HEK293 (cell line): ENCODE measurements around the gene PCNX4.

Source experiments
- CTCF ChIA-PET: fragments of 350-600 bp; formaldehyde crosslinking; extraction: SDS; loops from one replicate; lab custom pipeline; 2021; ENCODE audit warnings: antibody characterized with exemption; lab: Yijun Ruan, JAX
- POLR2A ChIA-PET: fragments of 300-600 bp; formaldehyde crosslinking; extraction: SDS; loops from one replicate; lab custom pipeline; 2020; ENCODE audit warnings: antibody characterized with exemption, inconsistent platforms; lab: Yijun Ruan, JAX
- H3K27ac ChIP-seq: fragments of 200-500 bp; sonication (Bioruptor generic); 2 replicates; pipeline ENCODE4 v1.5.1; 2014; ENCODE audit warnings: low read depth, low read length, control low read depth, inconsistent platforms; ENCODE audit errors: extremely low read depth
- H3K36me3 ChIP-seq, 2 experiments: fragments of 200-500 bp in 1 of 2; sonication (Bioruptor generic) in 1 of 2; 1 replicate in 1 of 2; 2 replicates in 1 of 2; pipeline ENCODE4 v1.5.1; 2014 to 2017; ENCODE audit warnings: inconsistent platforms in 2 of 2, low read length in 2 of 2; ENCODE audit not compliant: control insufficient read depth in 2 of 2, insufficient read depth in 1 of 2
- H3K4me1 ChIP-seq: fragments of 200-500 bp; sonication (Bioruptor generic); 2 replicates; pipeline ENCODE4 v1.5.1; 2014; ENCODE audit warnings: mild to moderate bottlenecking, low read length, inconsistent platforms; ENCODE audit not compliant: control insufficient read depth, insufficient read depth
- H3K4me3 ChIP-seq: 2 replicates; pipeline ENCODE4 v1.5.1; 2011; ENCODE audit warnings: low read depth, mild to moderate bottlenecking, control low read depth, low read length, moderate library complexity
- H3K9me3 ChIP-seq: fragments of 200-500 bp; sonication (Bioruptor generic); 2 replicates; pipeline ENCODE4 v1.5.1; 2014; ENCODE audit warnings: low read depth, low read length, inconsistent platforms; ENCODE audit not compliant: control insufficient read depth, insufficient read depth
- BCL11B ChIP-seq: fragments of 450-650 bp; formaldehyde crosslinking; IDR thresholded peaks from 2 replicates; pipeline ENCODE4 v1.5.1; 2016; ENCODE audit warnings: low read depth, missing biosample characterization, missing genetic modification characterization
- GLI4 ChIP-seq: fragments of 450-650 bp; formaldehyde crosslinking; IDR thresholded peaks from 2 replicates; pipeline ENCODE4 v1.5.1; 2016; ENCODE audit warnings: missing biosample characterization, missing genetic modification characterization
- MYNN ChIP-seq: fragments of 450-650 bp; formaldehyde crosslinking; IDR thresholded peaks from 2 replicates; pipeline ENCODE4 v1.5.1; 2016; ENCODE audit warnings: missing biosample characterization, missing genetic modification characterization, borderline replicate concordance
- PRDM6 ChIP-seq: fragments of 450-650 bp; formaldehyde crosslinking; IDR thresholded peaks from 2 replicates; pipeline ENCODE4 v1.5.1; 2017; ENCODE audit warnings: missing biosample characterization, missing genetic modification characterization
- REST ChIP-seq: fragments of 450-650 bp; formaldehyde crosslinking; IDR thresholded peaks from 2 replicates; pipeline ENCODE4 v1.5.1; 2016; ENCODE audit warnings: missing biosample characterization, missing genetic modification characterization
- ZFHX2 ChIP-seq: fragments of 450-650 bp; formaldehyde crosslinking; conservative IDR thresholded peaks from 2 replicates; pipeline ENCODE4 v1.5.1; 2016; ENCODE audit warnings: missing biosample characterization, missing genetic modification characterization
- ZNF10 ChIP-seq: fragments of 450-650 bp; formaldehyde crosslinking; IDR thresholded peaks from 2 replicates; pipeline ENCODE4 v1.5.1; 2017; ENCODE audit warnings: missing biosample characterization, missing genetic modification characterization
- ZNF132 ChIP-seq: fragments of 450-650 bp; formaldehyde crosslinking; IDR thresholded peaks from 2 replicates; pipeline ENCODE4 v1.5.1; 2017; ENCODE audit warnings: missing biosample characterization, missing genetic modification characterization, borderline replicate concordance
- ZNF311 ChIP-seq: fragments of 450-650 bp; formaldehyde crosslinking; IDR thresholded peaks from 2 replicates; pipeline ENCODE4 v1.5.1; 2017; ENCODE audit warnings: missing biosample characterization, missing genetic modification characterization, borderline replicate concordance
- ZNF433 ChIP-seq: fragments of 450-650 bp; formaldehyde crosslinking; IDR thresholded peaks from 2 replicates; pipeline ENCODE4 v1.5.1; 2016; ENCODE audit warnings: missing biosample characterization, missing genetic modification characterization, low read depth
- ZNF473 ChIP-seq: fragments of 450-650 bp; formaldehyde crosslinking; IDR thresholded peaks from 2 replicates; pipeline ENCODE4 v1.5.1; 2017; ENCODE audit warnings: missing biosample characterization, missing genetic modification characterization
- ZNF518A ChIP-seq: fragments of 450-650 bp; formaldehyde crosslinking; conservative IDR thresholded peaks from 2 replicates; pipeline ENCODE4 v1.5.1; 2016; ENCODE audit warnings: low read depth, missing biosample characterization, missing genetic modification characterization
- ZNF596 ChIP-seq: fragments of 450-650 bp; IDR thresholded peaks from 2 replicates; pipeline ENCODE4 v1.5.0; 2018; ENCODE audit warnings: missing biosample characterization, mild to moderate bottlenecking, missing genetic modification characterization, moderate library complexity
- ZNF664 ChIP-seq: fragments of 450-650 bp; formaldehyde crosslinking; IDR thresholded peaks from 2 replicates; pipeline ENCODE4 v1.5.1; 2016; ENCODE audit warnings: missing biosample characterization, missing genetic modification characterization
- ZNF76 ChIP-seq: fragments of 450-650 bp; formaldehyde crosslinking; IDR thresholded peaks from 2 replicates; pipeline ENCODE4; 2016; ENCODE audit warnings: low read depth, missing biosample characterization, missing genetic modification characterization, borderline replicate concordance
- ZNF785 ChIP-seq: fragments of 450-650 bp; formaldehyde crosslinking; IDR thresholded peaks from 2 replicates; pipeline ENCODE4 v1.5.1; 2016; ENCODE audit warnings: missing biosample characterization, missing genetic modification characterization
- ZNF837 ChIP-seq: fragments of 450-650 bp; formaldehyde crosslinking; IDR thresholded peaks from 2 replicates; pipeline ENCODE4 v1.5.1; 2016; ENCODE audit warnings: missing biosample characterization, missing genetic modification characterization

PCNX4 gene

GRCh38 chr14:60189923-60190840 is 98.5 kb downstream of the PCNX4 start (continued):
- TF ChIP-seq PRDM6 (tag by site-specific recombination) (no peak), GLI4 (tag by site-specific recombination) (no peak)

GRCh38 chr14:60195179-60195810 is 103.6 kb downstream of the PCNX4 start:
- POLR2A ChIA-PET = no interaction called here
- Histone ChIP-seq H3K9me3 (no peaks in the 10 kb centered on the region), H3K36me3 (no peaks in the 10 kb centered on the region), H3K4me1 (no peaks in the 10 kb centered on the region), H3K27ac (no peak overlapping the region), H3K4me3 (no peak overlapping the region)
- CTCF ChIA-PET = interaction anchor here (0.9 kb wide), 1 partner anchor 367 kb away, joined by 3 read pairs; no protein-coding TSS in a partner anchor
- TF ChIP-seq REST (tag by site-specific recombination) (no peak), ZNF785 (no peak), ZNF837 (tag by site-specific recombination) (no peak), ZFHX2 (no peak), ZNF10 (tag by site-specific recombination) (no peak), ZNF311 (tag by site-specific recombination) (no peak), ZNF132 (no peak), ZNF518A (tag by site-specific recombination) (no peak), ZNF433 (tag by site-specific recombination) (no peak), ZNF76 (tag by site-specific recombination) (no peak), BCL11B (no peak), ZNF473 (no peak), ZNF596 (tag by site-specific recombination) (no peak), MYNN (tag by site-specific recombination) (no peak), ZNF664 (tag by site-specific recombination) (no peak)
